HG03097 (cell line): ENCODE measurements around the gene HUNK.
"Not testable (repeated sequence)": the region's sequence is repeated elsewhere in the genome, so short reads cannot be mapped to it uniquely, and the experiment has no call there.

Experiments
- ATAC-seq: cut with Tn5 transposase; IDR thresholded peaks from one replicate; pipeline ENCODE4 v1.9.1; 2021; ENCODE audit not compliant: unreplicated experiment, low FRiP score

Gene HUNK

DNA sequence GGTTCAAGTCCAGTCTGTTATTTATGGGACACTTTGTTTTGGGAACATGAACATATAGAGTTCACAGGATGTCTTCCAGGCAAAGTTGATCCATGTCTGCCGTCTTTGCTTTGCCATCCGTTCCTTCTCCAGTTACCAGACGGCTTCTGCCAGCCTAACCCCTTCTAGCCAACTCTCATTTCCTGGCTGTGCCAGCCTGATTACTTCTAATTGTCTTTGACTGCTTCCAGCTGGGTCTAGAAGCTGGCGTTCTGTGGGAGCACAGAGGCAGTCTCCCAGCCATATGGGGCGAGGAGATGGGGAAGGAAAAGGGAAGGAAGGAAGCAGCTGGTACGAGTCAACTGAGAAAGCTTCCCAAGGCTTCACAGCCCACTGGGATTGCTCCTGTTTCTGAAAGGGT, 3.1 kb upstream of the HUNK start:
- no peak for ATAC-seq

GRCh38 chr21:31870472-31871193, 2.2 kb upstream of the HUNK start:
- ATAC-seq = no peak

GRCh38 chr21:31871371-31871770, 1.4 kb upstream of the HUNK start:
- ATAC-seq = not testable (repeated sequence)

DNA sequence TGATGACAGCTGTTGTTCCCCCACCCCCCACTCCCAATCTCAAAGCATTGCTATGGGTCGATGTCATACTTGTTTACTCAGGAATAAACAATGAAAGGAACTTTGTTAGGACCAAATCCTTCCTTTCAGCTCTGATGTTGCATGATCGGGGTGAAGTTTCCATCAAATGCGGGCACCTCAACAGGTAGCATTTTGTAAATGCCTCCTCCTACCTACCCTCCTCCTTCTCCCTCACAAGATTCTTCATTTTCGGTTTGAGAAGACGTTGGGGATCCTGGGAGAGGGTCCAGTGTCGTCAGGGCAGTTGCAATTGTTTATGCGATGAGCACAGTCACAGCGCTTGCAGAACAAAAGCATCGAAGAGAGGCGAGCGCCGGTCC, 758 bp upstream of the HUNK start:
- no peak for ATAC-seq

DNA sequence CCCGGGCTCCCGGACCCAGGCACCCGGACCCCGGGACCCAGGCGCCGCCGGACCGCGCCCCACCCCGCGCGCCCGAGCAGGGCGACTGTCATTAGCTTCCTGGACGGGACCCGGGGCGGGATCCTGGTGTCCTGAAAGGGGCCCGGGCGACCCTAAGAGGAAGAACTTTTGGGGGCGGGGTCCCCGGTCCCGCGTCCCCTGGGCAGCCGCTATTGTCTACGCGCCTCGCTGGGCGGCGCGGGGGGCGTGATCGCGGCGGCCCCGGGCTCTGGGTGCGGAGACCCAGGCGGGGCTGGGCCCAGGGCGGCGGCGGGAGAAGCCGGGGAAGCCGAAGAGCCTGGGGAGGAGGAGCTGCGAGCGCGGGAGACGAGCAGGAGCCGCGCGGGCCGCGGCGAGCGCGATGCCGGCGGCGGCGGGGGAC, 465 bp downstream of the HUNK start:
- ATAC-seq = no peak

DNA sequence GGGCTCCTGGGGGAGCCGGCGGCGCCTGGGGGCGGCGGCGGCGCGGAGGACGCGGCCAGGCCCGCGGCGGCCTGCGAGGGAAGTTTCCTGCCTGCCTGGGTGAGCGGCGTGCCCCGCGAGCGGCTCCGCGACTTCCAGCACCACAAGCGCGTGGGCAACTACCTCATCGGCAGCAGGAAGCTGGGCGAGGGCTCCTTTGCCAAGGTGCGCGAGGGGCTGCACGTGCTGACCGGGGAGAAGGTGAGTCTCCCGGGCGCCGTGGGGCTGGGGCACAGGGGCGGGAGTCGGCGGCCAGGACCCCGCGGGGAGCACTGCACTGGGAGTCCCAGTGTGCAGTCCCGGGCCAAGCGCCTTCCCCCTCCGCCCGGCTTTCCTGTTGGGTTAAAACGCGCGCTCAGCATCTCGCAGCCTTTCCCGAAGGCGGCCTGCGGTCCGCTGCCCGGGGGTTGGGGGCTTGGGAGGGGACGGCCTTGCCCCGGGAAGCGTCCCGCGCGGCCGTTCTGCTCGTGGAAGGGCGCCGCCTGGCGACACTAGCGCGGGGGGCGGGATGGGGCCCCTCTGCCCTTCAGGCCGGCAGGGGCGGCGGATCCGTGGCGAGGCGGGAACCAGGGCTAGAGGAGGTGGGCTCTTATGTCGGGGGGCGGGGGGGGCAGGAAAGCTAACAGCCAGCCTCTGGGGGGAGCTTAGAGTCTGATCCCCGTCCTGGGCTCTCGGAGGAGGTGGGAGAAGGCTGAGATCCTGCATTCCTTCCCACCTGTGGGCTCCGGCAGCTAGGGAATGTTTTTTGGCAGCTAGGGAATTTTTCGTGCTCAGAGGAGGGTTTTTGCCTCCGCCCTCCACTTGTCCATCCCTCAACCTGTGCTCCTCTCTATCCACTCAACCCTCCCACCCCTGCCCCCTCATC, 1.1 kb downstream of the HUNK start:
- no peak for ATAC-seq

- ATAC-seq = no peak
These were observed 2.0 kb downstream of the HUNK start for GRCh38 chr21:31874812-31875212.

DNA sequence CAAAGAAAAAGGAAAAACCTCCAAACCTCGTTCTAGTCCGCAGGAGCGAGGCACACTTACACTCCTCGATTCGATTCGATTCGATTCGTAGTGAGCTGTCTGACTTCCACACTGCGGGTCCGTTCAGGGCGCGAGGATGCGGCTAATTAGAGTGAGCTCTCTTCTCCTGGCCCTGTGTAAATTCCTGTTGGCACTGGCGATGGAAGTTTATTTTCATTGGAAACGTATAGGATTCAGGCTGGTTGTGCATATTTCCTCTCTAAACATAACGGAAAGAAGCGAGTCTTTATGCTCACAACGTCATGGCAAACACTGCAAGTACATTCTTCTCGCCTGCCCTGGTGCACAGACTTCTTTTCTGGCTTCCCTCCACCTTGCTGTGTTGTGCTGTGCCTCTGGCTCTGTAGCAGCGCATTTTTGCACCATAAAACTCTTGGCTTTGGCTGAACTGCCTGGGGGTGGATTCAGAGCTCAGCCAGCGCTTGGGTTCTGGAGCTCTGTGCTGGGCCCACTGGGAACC, 2.7 kb downstream of the HUNK start:
- ATAC-seq = no peak

DNA sequence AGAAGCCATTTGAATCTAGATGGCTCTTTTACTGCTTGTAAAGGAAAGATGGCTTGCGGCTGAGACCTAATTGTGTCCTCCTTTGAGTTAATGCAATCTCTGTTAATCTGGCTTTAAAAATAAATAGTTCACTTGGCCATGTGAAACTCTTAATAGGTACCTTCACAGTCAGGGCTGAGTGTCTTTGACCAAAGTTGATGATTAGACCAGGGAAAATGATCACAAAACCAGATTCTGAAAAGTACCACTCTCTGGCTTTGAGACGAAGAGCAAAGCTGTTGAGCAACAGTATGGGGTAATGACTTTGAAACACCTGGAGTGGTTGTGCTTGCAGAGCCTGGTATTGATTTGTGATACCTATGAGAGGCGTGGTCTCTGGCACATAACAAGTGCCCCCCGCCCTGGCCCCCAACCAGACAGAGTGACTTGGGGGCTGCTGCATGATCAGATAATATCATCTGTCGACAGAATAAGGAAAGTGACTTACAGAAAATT, 4.7 kb downstream of the HUNK start:
- ATAC-seq = no peak

- no peak for ATAC-seq
These were observed 6.0 kb downstream of the HUNK start for GRCh38 chr21:31878831-31879230.

DNA sequence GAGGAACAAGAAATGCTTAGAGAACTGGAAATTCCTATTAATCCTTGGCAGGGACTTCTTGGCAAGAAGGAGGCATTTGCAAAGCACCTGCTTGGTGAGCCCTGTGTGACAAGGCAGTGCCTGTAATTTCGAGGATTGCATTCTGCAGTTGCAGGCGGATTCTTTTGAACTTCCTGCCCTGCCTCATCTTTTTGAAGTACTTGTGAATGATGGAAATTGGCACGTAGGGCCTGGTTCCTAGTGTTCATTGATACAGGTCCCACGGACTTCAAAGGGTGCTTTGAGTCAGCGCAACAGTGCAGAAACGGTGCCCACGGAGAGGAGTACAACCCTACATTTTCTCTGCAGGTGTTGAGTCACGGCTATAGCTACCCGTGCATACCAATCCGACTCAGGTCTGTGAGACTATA, 6.4 kb downstream of the HUNK start:
- no peak for ATAC-seq

GRCh38 chr21:31879911-31880310, 7.1 kb downstream of the HUNK start:
- no peak for ATAC-seq

DNA sequence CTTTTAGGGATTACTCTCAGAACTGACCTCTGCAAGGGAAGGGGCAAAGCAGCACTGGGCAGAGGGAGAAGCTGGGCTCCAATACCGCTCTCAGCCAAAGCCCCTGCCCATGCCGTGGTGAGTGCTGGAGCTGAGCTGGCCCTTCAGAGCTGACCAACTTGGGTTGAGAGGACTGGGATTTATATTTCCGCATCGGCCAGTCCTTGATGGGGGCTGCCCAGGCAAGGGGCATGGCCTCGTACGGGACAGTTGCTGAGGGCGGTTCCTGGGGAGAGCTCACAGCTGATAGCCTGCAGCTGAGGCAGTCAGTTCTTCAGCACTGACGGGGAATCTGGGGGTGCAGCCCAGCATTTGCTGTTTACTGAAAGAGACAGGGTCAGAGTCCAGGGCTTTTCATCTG, 8.0 kb downstream of the HUNK start:
- no peak for ATAC-seq

DNA sequence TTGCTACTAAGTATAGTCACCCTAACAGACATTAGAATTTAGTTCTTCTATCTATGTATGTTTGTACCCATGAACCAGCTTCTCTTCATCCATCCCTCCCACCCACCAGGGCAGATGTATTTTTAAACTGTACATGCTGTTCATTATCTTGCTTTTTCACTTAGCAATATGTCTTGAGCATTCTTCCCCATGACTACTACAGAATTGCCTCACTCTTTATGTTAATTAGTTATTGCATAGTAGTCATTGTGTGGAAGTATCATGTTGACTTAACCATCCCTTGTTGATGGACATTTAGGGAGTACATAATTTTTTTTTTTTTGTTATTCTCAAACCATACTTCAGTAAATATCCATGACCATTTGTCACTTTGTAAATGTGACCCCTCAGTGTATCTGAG, 9.9 kb downstream of the HUNK start:
- ATAC-seq = no peak

- ATAC-seq = no peak
These were observed 12.3 kb downstream of the HUNK start for GRCh38 chr21:31885146-31885545.

DNA sequence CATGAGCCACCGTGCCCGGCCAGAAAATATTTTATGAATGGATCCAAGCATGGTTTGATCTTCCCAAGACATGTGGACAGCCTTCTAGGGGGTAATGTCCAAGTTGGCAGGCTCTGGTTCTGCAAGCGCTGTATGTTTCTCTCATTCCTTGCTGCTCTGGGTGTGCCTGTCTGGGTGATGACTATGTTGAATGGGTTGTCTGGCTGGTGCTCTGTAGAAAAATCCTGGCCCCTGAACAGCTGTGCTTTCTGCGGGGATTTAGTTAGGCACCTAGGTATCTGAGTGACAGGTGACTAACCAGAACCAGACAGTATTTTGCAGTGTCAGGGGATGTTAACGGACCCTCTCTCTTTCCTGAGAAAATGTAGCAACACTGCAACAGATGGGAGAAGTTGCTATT, 14.1 kb downstream of the HUNK start:
- ATAC-seq = no peak

GRCh38 chr21:31887391-31887841, 14.6 kb downstream of the HUNK start:
- ATAC-seq = no peak

- ATAC-seq = no peak
These were observed 16.1 kb downstream of the HUNK start for GRCh38 chr21:31888936-31889371.

GRCh38 chr21:31889460-31889859, 16.6 kb downstream of the HUNK start:
- ATAC-seq = no peak

GRCh38 chr21:31892686-31893085, 19.9 kb downstream of the HUNK start:
- ATAC-seq = no peak

DNA sequence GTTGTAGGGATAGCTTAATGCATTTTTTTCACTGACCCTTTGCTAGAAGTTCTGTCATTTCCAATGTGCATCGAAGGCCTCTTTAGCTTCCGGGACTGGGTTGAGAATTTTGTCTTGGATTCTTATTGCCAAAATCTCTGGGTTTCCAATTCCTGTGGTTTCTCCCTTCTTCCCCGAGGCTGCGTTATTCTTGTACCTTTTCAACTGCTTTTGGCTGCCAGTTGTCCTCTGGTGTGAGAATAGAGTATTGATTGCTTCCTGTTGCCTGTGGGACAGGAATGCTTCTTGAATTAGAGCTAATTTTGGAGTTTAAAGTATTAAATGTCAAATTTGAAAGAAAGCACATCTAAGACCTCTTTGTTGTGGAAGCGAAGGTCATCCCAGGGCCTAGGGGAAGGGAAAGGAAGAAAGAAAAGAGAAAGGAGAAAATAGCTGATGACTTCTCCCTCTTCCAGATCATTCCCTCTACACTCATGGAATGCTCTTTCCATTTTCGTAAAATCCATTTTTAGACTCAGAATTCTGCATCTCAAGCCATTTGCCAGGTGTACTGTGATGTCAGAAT, 21.1 kb downstream of the HUNK start:
- no peak for ATAC-seq
